Measurements from ENCODE around the gene NDUFV2. TPM values are rescaled to one million over a fixed set of nuclear protein-coding genes. Genes with fewer than 3 reads are reported as not detected.

Gene NDUFV2
- 10 to 100 TPM; 62.4 to 91.3 (median 74.6) TPM for total RNA-seq

DNA sequence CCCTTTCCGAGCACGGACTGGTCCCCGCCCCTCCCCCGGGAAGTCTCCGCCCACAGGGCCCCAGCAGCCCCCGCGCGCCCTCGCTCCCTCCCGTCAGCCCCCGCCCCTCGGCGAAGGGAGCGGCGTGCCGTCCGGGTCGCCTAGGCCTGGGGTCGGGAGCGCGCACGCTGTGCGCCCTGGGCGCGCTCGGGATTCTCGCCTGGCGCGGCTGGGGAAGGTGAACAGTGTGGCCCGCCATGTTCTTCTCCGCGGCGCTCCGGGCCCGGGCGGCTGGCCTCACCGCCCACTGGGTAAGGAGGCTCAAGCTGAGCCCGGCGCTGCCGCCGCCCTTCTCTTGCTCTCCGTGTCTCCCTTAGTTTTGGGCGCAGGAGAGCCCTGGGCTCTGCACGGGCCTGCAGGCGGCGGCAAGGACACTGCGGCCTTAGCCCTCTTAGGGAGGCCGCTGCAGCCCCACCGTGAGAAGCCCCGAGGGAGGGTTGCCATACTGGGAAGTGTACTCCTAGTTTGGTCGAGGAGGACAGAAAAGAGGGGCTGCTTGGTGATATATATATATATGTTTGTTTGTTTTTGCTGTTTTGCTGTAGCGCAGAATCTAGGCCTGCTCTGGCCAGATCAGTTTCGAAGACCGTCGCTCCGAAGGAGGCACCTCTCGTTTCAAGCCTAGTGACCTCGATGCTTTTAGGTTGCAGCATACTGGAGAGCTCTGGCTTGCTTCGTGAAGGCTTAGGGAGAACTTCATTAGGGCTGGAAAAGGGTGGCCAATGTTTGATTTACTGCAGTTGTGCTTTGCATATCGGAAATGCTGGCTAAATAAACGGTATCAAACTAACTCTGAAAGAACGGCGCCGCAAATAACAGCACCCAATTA is at the start of gene NDUFV2:
Gene NDUFV2 (plus strand): TSS at position 192 of the 868 bp plus-strand sequence. CDS start 45 bp downstream, at position 237.
- H3K4me3 ChIP-seq = peak within 1 kb of the TSS; percentile 57 to 87 (median 74)
- H3K27me3 ChIP-seq = no peaks in the 10 kb centered on the region
- peaks cover 3 to 47% (median 34%) of the 10 kb centered on the region in 4 donors for H3K4me1 ChIP-seq
- peak within 1 kb of the TSS; percentile 79 to 94 (median 92) for H3K27ac ChIP-seq
- TF ChIP-seq, protein P1, sequence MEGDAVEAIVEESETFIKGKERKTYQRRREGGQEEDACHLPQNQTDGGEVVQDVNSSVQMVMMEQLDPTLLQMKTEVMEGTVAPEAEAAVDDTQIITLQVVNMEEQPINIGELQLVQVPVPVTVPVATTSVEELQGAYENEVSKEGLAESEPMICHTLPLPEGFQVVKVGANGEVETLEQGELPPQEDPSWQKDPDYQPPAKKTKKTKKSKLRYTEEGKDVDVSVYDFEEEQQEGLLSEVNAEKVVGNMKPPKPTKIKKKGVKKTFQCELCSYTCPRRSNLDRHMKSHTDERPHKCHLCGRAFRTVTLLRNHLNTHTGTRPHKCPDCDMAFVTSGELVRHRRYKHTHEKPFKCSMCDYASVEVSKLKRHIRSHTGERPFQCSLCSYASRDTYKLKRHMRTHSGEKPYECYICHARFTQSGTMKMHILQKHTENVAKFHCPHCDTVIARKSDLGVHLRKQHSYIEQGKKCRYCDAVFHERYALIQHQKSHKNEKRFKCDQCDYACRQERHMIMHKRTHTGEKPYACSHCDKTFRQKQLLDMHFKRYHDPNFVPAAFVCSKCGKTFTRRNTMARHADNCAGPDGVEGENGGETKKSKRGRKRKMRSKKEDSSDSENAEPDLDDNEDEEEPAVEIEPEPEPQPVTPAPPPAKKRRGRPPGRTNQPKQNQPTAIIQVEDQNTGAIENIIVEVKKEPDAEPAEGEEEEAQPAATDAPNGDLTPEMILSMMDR (IDR thresholded peaks at IDR 0.05) = peak in 2 of 5 experiments; percentile 22 to 35
- TF ChIP-seq EP300 (IDR thresholded peaks at IDR 0.05) (peak in 1 of 2 donors; percentile 96), POLR2A (IDR thresholded peaks at IDR 0.05) (peak; percentile 82 to 89)
- no peaks in the 10 kb centered on the region for H3K9me3 ChIP-seq
- WGBS, 2 donors = 0 to 3% methylated on average over 37 to 38 of the region's 64 CpGs
- DNase-seq (ENCODE audit: low spot score in 2 of 2) = peak; percentile 92 to 93
- no peaks in the 10 kb centered on the region for H3K36me3 ChIP-seq

DNA sequence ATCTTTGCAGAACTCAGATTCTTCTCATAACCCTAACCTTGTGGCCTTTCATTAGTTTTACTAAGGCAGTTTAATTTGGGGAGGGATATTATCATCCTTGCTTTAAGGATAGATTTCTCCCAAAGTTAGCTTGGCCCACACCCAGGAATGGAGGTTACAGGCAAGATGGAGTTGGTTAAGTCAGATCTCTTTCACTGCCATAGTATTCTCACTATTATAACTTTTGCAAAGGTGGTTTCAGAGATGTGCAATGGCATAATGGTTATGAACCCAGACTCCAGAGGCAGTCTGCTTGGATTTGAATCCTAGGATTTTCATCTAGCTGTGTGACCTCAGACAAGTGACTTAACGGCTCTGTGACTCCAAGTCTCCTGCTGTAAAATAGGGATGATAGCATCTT is 48.7 kb upstream of the NDUFV2 start:
- WGBS, 2 donors = 87 to 91% methylated on average over 1 of the region's 1 CpG
- DNase-seq (ENCODE audit: low spot score in 2 of 2) = no peak
- Histone ChIP-seq H3K4me1 (peaks cover 0 to 16% (median 2%) of the 10 kb centered on the region in 4 donors), H3K4me3 (no peak overlapping the region), H3K36me3 (no peaks in the 10 kb centered on the region), H3K27ac (no peak overlapping the region), H3K9me3 (peaks cover 0 to 14% (median 0%) of the 10 kb centered on the region in 4 donors), H3K27me3 (no peaks in the 10 kb centered on the region)
- TF ChIP-seq EP300 (IDR thresholded peaks at IDR 0.05) (no peak), POLR2A (IDR thresholded peaks at IDR 0.05) (no peak)
- TF ChIP-seq, protein P1 (IDR thresholded peaks at IDR 0.05) = no peak

DNA sequence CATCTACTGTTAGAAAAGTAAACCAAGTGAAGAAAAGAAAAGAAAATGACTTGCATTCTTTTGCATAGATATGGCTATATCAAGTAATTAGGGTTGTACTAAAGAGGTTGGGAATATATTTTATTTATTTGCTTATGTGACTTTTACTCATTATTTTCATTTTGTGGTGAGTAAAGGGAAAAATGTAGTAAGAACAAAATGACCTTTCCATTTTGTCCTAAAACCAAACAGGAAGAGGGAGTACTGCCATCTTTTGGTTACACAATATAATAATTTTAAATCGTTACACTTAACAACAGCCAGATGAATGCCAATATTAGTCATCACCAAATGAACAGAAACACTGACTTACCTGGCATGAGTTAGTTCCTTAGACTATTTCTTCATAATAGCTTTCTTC is 47.3 kb upstream of the NDUFV2 start:
- no peak for DNase-seq (ENCODE audit: low spot score in 2 of 2)
- Histone ChIP-seq H3K4me3 (no peak overlapping the region), H3K27me3 (no peaks in the 10 kb centered on the region), H3K36me3 (no peaks in the 10 kb centered on the region), H3K27ac (peak overlapping the region in 2 of 4 donors; percentile 19 to 20), H3K9me3 (peaks cover 0 to 6% (median 0%) of the 10 kb centered on the region in 4 donors), H3K4me1 (peaks cover 0 to 16% (median 2%) of the 10 kb centered on the region in 4 donors)
- WGBS, 2 donors = 3 to 5% methylated on average over 1 of the region's 1 CpG
- TF ChIP-seq POLR2A (IDR thresholded peaks at IDR 0.05) = no peak
- TF ChIP-seq EP300 (IDR thresholded peaks at IDR 0.05) = peak in 1 of 2 donors; percentile 31
- TF ChIP-seq, protein P1 (IDR thresholded peaks at IDR 0.05) = peak in 2 of 5 experiments; percentile 9 to 17

DNA sequence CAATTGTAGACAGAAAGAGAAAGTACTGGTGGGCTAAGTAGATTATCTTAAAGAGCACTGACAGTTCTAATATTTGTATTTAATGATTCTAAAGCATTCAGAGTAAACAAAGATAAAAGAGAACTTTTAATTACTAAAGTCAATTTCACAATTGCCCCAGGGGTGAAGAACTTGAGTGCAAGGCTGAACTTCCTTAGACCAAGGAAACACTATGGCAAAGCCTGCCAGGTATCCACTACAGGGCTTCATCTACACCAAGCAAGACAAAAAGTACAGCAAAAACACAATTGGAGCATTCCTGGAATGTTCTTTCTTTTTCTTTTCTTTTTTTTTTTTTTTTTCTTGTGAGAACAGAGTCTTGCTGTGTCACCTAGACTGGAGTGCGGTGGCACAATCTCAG is 46.9 kb upstream of the NDUFV2 start:
- WGBS, 2 donors = 89 to 95% methylated on average over 1 of the region's 1 CpG
- no peak overlapping the region for H3K4me3 ChIP-seq
- no peaks in the 10 kb centered on the region for H3K36me3 ChIP-seq
- H3K27me3 ChIP-seq = no peaks in the 10 kb centered on the region
- TF ChIP-seq EP300 (IDR thresholded peaks at IDR 0.05) = no peak
- no peak for TF ChIP-seq POLR2A (IDR thresholded peaks at IDR 0.05)
- TF ChIP-seq, protein P1 (IDR thresholded peaks at IDR 0.05) = no peak
- DNase-seq (ENCODE audit: low spot score in 2 of 2) = no peak
- H3K27ac ChIP-seq = peak overlapping the region in 2 of 4 donors; percentile 20 to 30
- H3K9me3 ChIP-seq = peaks cover 0 to 3% (median 0%) of the 10 kb centered on the region in 4 donors
- H3K4me1 ChIP-seq = peaks cover 0 to 16% (median 2%) of the 10 kb centered on the region in 4 donors

DNA sequence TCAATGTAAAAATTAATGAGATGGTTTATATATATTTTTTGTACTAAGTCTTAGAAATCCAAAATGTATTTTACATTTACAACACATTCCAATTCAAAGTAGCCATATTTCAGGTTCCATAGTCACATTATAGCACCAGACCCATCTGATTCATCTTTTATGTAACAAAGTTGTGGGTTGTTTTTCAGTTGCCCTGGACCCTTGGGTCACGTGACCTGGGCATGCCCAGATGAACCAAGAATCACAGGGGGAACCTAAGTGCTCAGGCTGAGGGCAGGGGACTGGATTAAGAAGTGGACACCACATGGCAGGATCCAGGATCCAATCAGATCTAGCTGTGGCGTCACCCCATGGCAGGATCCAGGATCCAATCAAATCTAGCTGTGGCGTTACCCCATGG is 44.9 kb upstream of the NDUFV2 start:
- TF ChIP-seq EP300 (IDR thresholded peaks at IDR 0.05) = no peak
- TF ChIP-seq POLR2A (IDR thresholded peaks at IDR 0.05) = no peak
- TF ChIP-seq, protein P1 (IDR thresholded peaks at IDR 0.05) = no peak
- Histone ChIP-seq H3K4me3 (no peak overlapping the region), H3K4me1 (peaks cover 0 to 16% (median 2%) of the 10 kb centered on the region in 4 donors), H3K27ac (no peak overlapping the region), H3K9me3 (no peaks in the 10 kb centered on the region), H3K27me3 (no peaks in the 10 kb centered on the region), H3K36me3 (no peaks in the 10 kb centered on the region)
- no peak for DNase-seq (ENCODE audit: low spot score in 2 of 2)
- 92 to 94% methylated on average over 3 of the region's 3 CpGs for WGBS, 2 donors

Measured in tibial nerve (tissue), 4 donors.